ENCODE data around the gene C5orf46.

Gene C5orf46

DNA sequence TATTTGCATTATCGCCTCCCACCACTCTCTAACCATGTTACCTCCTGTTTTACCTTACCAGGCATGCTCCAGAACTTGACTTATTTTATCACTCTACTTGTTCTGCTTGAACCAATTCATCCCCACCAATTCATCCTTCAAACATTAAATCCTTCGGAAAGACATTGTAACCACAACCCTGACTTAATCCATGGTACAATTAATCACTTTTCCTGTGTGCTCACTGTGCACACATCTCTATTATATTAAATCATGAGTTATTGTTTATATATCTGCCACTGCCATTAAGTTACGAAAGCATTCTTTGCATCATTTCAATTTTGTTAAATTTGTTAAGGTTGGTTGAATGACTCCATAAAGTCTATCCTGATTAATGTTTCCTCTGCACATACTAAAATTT is 7.4 kb upstream of the C5orf46 start:
- TF ChIP-seq EZH2phosphoT487 (IDR thresholded peaks at IDR 0.05; ENCODE audit: low read length), result no peak
- no peaks in the 10 kb centered on the region for H3F3A ChIP-seq (ENCODE audit: insufficient read depth, low read length)

DNA sequence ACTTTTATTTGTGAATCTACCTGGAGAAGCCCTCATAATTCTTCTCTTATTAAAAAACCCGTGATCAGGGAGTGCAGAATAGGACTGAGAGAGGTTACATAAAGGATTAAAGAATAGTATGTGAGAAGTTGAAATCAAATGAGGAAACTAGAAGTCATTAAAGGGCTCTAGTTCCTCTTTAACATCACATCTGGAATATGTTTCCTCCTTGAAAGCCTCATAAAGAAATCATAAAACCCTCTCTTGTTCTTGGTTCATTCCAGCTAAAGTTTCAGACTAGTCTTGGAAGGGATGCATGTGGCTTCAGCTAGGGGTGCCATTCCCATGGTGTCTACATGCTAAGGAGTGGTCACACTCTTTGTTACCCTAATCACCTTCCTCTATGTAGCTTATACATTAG is 5.7 kb upstream of the C5orf46 start:
- DNase-seq, result no peak
- H3K4me1 ChIP-seq (ENCODE audit: low read length), result no peaks in the 10 kb centered on the region
- no peak overlapping the region for H2AFZ ChIP-seq (ENCODE audit: low read length)
- H3K9me2 ChIP-seq (replicated peaks; ENCODE audit: insufficient read depth, low read length), result no peaks in the 10 kb centered on the region
- H3F3A ChIP-seq (ENCODE audit: insufficient read depth, low read length), result no peaks in the 10 kb centered on the region
- no peak overlapping the region for H3K4me3 ChIP-seq (ENCODE audit: low read length)
- no peak overlapping the region for H3K4me2 ChIP-seq (ENCODE audit: low read depth, low read length)
- no peaks in the 10 kb centered on the region for H4K20me1 ChIP-seq (ENCODE audit: insufficient read depth, low read length)
- H3K79me2 ChIP-seq (ENCODE audit: low read length), result no peaks in the 10 kb centered on the region
- no peaks in the 10 kb centered on the region for H3K27me3 ChIP-seq (replicated peaks; ENCODE audit: insufficient read depth, low read length)
- no peaks in the 10 kb centered on the region for H3K9me3 ChIP-seq (replicated peaks; ENCODE audit: insufficient read depth, low read length)
- no peak for TF ChIP-seq EZH2phosphoT487 (IDR thresholded peaks at IDR 0.05; ENCODE audit: low read length)
- H3K27ac ChIP-seq (ENCODE audit: low read length), result no peak overlapping the region
- no peak overlapping the region for H3K9ac ChIP-seq (ENCODE audit: low read length)
- no peaks in the 10 kb centered on the region for H3K36me3 ChIP-seq (replicated peaks; ENCODE audit: insufficient read depth, low read length)

More for the DNA sequence above, 7.4 kb upstream of the C5orf46 start:
- H3K27me3 ChIP-seq (replicated peaks; ENCODE audit: insufficient read depth, low read length), result no peaks in the 10 kb centered on the region
- H3K4me1 ChIP-seq (ENCODE audit: low read length), result no peaks in the 10 kb centered on the region
- H3K36me3 ChIP-seq (replicated peaks; ENCODE audit: insufficient read depth, low read length), result no peaks in the 10 kb centered on the region
- H4K20me1 ChIP-seq (ENCODE audit: insufficient read depth, low read length), result no peaks in the 10 kb centered on the region
- H3K27ac ChIP-seq (ENCODE audit: low read length), result no peak overlapping the region
- H3K4me2 ChIP-seq (ENCODE audit: low read depth, low read length), result no peak overlapping the region
- no peaks in the 10 kb centered on the region for H3K79me2 ChIP-seq (ENCODE audit: low read length)
- H3K9ac ChIP-seq (ENCODE audit: low read length), result no peak overlapping the region
- H3K9me3 ChIP-seq (replicated peaks; ENCODE audit: insufficient read depth, low read length), result no peaks in the 10 kb centered on the region
- H3K9me2 ChIP-seq (replicated peaks; ENCODE audit: insufficient read depth, low read length), result no peaks in the 10 kb centered on the region
- H2AFZ ChIP-seq (ENCODE audit: low read length), result no peak overlapping the region
- H3K4me3 ChIP-seq (ENCODE audit: low read length), result no peak overlapping the region
- no peak for DNase-seq

DNA sequence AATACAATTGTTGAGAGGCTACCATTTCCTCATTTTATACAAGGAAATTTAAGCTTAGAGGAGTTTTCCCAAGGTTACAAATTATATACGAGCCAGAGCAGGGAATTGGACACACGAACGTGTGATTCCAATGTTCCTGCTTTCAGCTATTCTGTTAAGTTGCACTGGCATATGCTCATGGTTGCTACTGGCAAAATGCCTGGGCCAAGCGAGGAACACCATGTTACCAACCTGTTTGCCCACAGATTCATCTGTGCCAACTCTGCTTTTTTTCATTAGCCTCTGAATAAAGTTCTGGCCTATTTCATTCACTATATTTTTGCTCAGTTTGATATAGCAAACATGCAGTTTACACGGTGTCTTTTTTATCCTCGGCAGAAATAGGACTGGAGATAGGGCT is 5.1 kb upstream of the C5orf46 start:
- Histone ChIP-seq H4K20me1 (ENCODE audit: insufficient read depth, low read length) (no peaks in the 10 kb centered on the region), H3K36me3 (replicated peaks; ENCODE audit: insufficient read depth, low read length) (no peaks in the 10 kb centered on the region)
- TF ChIP-seq EZH2 (optimal IDR thresholded peaks at IDR 0.05; ENCODE audit: low read depth, low read length), result no peak
- TF ChIP-seq EZH2phosphoT487 (IDR thresholded peaks at IDR 0.05; ENCODE audit: low read length), result no peak
- TF ChIP-seq, protein P1, sequence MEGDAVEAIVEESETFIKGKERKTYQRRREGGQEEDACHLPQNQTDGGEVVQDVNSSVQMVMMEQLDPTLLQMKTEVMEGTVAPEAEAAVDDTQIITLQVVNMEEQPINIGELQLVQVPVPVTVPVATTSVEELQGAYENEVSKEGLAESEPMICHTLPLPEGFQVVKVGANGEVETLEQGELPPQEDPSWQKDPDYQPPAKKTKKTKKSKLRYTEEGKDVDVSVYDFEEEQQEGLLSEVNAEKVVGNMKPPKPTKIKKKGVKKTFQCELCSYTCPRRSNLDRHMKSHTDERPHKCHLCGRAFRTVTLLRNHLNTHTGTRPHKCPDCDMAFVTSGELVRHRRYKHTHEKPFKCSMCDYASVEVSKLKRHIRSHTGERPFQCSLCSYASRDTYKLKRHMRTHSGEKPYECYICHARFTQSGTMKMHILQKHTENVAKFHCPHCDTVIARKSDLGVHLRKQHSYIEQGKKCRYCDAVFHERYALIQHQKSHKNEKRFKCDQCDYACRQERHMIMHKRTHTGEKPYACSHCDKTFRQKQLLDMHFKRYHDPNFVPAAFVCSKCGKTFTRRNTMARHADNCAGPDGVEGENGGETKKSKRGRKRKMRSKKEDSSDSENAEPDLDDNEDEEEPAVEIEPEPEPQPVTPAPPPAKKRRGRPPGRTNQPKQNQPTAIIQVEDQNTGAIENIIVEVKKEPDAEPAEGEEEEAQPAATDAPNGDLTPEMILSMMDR (IDR thresholded peaks at IDR 0.05; ENCODE audit: low read length), result no peak

DNA sequence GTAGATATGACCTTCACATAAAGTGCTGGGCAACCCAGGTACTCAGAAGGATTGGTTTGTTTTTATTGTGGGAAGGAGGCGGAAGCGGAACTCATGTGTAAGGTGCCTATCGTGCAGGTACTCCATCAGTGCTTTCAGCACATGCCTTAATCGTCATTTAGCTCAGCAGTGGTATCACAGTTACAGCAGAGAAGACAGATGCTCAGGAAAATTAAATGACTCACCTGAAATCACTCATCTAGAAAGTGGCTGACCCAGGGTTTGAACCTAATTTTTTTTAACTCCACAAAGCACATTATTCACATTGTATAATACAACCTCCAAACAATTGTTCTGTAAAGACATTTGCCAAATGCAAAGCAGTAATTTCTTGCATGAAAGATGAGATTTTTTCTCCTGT is 2.2 kb downstream of the C5orf46 start:
- no peak overlapping the region for H3K4me3 ChIP-seq (ENCODE audit: low read length)
- DNase-seq, result no peak
- H3K36me3 ChIP-seq (replicated peaks; ENCODE audit: insufficient read depth, low read length), result no peaks in the 10 kb centered on the region
- no peaks in the 10 kb centered on the region for H3F3A ChIP-seq (ENCODE audit: insufficient read depth, low read length)
- H3K4me2 ChIP-seq (ENCODE audit: low read depth, low read length), result no peak overlapping the region
- H2AFZ ChIP-seq (ENCODE audit: low read length), result no peak overlapping the region
- no peaks in the 10 kb centered on the region for H3K9me3 ChIP-seq (replicated peaks; ENCODE audit: insufficient read depth, low read length)
- no peak overlapping the region for H3K27ac ChIP-seq (ENCODE audit: low read length)
- H3K79me2 ChIP-seq (ENCODE audit: low read length), result no peaks in the 10 kb centered on the region
- no peaks in the 10 kb centered on the region for H3K9me2 ChIP-seq (replicated peaks; ENCODE audit: insufficient read depth, low read length)
- no peak overlapping the region for H3K9ac ChIP-seq (ENCODE audit: low read length)
- TF ChIP-seq, protein P1 (IDR thresholded peaks at IDR 0.05; ENCODE audit: low read length), result no peak
- TF ChIP-seq EZH2phosphoT487 (IDR thresholded peaks at IDR 0.05; ENCODE audit: low read length) (no peak), EZH2 (optimal IDR thresholded peaks at IDR 0.05; ENCODE audit: low read depth, low read length) (no peak)
- no peaks in the 10 kb centered on the region for H4K20me1 ChIP-seq (ENCODE audit: insufficient read depth, low read length)
- no peaks in the 10 kb centered on the region for H3K4me1 ChIP-seq (ENCODE audit: low read length)
- H3K27me3 ChIP-seq (replicated peaks; ENCODE audit: insufficient read depth, low read length), result no peaks in the 10 kb centered on the region

More for the DNA sequence above, 5.1 kb upstream of the C5orf46 start:
- no peak overlapping the region for H3K9ac ChIP-seq (ENCODE audit: low read length)
- H3F3A ChIP-seq (ENCODE audit: insufficient read depth, low read length), result no peaks in the 10 kb centered on the region
- no peak overlapping the region for H3K27ac ChIP-seq (ENCODE audit: low read length)
- H3K9me2 ChIP-seq (replicated peaks; ENCODE audit: insufficient read depth, low read length), result no peaks in the 10 kb centered on the region
- no peak overlapping the region for H3K4me3 ChIP-seq (ENCODE audit: low read length)
- DNase-seq, result no peak
- H2AFZ ChIP-seq (ENCODE audit: low read length), result no peak overlapping the region
- no peak overlapping the region for H3K4me2 ChIP-seq (ENCODE audit: low read depth, low read length)
- no peaks in the 10 kb centered on the region for H3K27me3 ChIP-seq (replicated peaks; ENCODE audit: insufficient read depth, low read length)
- no peaks in the 10 kb centered on the region for H3K79me2 ChIP-seq (ENCODE audit: low read length)
- H3K4me1 ChIP-seq (ENCODE audit: low read length), result no peaks in the 10 kb centered on the region
- no peaks in the 10 kb centered on the region for H3K9me3 ChIP-seq (replicated peaks; ENCODE audit: insufficient read depth, low read length)

All from MM.1S (cell line).